ENCODE measurements around the gene TPD52L2.
"Not testable (repeated sequence)": the region's sequence is repeated elsewhere in the genome, so short reads cannot be mapped to it uniquely, and the experiment has no call there.

TPD52L2 gene

DNA sequence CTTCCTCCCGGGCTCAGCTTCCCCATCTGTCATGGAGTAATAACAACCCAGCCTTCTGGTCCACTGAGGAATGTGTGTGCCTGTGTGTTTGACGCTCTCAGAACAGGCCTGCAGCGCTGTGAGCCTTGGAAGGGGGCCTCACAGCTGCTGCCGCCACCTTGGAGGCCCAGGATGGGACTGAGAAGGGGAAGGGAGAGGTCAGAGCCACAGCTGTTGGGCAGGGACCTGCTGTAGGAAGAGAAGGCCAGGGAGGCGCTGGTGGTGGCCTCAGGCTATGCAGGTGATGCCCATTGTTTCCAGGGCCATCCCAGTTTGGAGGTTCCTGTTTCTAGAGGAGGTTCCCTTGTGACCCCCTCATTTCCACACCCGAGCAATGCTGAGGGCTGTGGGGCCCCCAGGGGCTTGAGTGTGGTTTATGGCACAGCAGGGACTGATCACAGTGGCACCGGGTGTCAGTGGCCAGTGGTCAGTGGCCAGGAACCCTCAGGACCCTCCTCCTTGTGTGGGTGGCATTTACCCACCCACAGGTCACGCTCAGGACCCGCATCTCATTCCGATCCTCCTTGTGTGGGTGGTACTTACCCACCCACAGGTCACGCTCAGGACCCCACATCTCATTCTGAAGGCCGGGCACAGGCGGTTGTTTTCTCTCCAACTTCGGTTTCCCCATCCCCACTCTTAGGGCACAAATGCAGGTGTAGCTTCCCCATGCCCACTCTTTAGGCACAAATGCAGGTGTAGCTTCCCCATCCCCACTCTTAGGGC lies 14.0 kb downstream of the TPD52L2 start:
- no peak for DNase-seq (ENCODE audit: low read depth)

DNA sequence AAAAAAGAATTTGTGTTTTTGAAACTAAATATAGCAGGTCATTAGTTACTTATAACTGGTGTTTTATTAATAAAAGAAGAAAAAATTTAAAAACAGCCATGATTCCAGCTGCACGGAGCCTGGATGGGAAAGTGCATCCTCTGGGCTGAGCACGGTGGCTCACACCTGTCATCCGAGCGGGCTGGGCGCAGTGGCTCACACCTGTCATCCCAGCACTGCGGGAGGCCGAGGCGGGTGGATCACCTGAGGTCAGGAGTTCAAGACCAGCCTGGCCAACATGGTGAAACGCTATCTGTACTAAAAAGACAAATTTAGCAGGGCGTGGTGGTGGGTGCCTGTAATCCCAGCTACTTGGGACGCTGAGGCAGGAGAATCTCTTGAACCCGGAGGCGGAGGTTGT lies 15.8 kb downstream of the TPD52L2 start:
- not testable (repeated sequence) for DNase-seq (ENCODE audit: low read depth)

DNA sequence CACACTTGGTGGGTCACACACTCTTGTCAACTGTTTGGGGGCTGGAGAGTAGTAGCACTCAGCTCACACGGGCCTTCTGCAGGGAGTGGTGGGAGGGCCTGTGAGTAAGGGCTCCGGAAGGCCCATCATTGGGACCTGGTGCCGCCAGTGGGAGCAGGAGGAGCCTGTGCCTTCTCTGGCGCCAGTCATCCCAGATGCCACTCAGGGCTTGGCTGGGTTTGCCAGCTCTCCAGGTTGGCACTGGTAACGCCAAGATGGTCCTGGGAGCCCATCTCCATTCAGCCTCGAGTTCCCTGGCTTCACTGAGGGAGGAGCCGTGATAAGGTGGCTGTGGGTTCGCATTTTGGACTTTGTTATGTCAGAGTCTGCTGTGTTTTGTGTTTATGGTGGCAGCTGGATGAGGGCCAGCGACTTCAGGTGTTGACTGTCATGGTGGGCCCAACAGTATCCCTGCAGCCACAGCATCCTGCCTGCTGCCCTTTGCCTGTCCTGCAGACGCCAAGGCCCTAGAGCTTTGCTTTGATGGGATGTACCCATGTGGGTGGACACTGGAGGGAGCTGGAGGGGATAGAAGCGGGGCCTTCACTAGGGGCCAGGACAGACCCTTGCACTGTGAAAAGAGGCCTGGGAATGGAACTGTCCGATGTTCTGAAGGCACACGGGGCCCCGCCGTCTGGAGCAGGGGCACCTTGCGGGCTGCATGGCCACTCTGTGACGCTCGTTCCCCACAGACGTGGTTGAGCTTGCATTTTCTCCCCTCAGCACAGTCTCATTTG lies 16.6 kb downstream of the TPD52L2 start:
- no peak for DNase-seq (ENCODE audit: low read depth)

DNA sequence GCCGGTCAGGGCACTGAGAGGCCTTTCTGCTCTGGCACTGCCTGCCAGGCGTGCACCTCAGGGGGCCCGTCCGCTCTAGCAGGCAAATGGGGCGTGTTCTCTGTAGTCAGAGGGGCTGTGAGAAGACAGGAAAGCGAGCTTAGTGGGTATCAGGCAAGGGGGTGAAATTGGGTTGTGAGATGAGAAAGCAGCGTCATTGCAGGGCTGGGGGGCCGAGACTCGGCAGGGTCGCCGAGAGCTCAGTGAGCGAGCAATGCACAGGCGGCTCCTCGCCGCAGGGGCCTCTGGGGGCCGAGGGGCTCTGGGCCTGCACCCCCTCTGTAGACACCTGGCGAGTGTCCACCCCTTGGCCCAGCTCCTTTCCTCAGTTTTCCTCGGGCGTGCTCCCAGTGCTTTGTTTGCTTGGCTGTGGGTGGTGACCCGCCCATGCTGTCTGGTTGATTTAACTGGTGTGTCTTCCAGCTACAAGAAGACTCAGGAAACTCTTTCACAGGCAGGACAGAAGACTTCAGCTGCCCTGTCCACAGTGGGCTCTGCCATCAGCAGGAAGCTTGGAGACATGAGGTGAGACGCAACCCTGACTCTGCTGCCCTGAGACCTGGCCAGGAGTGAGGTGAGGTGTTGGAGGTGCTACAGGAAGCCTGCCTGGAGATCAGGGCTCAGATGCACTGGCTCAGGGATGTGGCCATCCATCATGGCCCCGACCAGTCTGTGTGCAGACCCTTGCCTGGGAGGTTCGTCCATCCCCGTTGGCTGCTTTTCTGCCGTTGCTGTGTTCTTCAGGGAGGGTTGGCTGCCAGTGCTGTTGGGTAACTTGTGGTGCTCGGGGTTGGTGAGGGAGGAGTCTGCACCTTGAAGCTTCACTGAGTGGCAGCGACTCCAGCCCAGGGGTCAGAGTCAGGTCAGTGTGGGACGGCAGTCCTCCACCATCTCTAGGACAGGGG lies 17.5 kb downstream of the TPD52L2 start:
- DNase-seq (ENCODE audit: low read depth): no peak

DNA sequence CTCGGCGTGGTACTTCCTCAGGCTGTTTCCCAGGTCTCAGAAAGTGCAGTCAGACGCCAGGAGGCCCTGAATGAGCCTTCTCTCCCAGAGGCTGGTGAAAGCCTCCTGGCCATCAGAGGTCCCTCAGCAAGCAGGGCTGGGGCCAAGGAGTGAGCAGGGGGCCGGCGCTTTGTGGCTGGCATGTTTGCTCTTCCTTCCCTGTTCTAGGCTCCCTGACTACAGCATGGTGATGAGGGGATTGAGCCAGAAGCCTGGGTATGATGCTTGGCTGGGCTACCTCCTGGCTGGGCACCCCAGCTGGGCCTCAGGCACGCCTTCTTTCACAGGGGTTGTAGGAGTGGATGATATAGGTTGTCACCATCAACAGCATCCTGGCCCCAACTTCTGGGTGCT lies 18.1 kb downstream of the TPD52L2 start:
- DNase-seq (ENCODE audit: low read depth): no peak

DNA sequence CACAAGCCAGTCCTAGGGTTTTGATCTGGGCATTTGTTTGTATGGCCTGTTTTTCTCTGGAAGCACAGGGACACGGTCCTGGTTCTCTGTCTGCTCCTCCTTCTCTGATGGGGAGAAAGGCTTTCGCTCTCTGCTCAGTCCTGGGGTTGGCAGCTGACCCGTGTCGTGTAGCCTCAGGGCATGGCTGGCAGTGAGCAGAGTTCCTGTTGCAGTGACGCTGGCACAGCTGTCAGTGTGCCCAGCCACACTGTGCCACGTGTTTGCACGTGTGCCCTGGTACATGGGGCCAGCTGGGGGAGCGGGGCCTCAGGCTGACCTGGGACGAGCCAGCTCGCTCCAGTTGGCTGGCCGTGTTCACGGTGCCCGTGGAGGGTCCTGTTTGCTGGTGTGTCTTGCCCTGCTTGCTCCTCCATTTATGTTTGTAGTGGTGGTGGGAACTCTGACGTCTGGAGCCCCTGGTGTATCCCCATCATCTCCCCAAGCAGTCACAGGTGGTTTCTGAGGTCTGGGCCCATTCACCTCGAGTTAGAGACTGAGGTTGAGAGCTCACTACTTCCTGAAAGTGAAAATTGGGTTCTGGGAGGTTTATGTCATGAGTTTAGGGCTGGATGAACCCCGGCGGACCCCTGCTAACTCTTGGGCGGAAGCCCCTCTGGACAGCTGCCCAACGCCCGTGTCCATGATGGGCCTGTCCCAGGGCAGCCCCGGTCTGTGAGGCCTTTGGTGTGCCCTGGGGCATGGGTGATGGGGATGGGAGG lies 19.6 kb downstream of the TPD52L2 start:
- DNase-seq (ENCODE audit: low read depth): no peak

DNA sequence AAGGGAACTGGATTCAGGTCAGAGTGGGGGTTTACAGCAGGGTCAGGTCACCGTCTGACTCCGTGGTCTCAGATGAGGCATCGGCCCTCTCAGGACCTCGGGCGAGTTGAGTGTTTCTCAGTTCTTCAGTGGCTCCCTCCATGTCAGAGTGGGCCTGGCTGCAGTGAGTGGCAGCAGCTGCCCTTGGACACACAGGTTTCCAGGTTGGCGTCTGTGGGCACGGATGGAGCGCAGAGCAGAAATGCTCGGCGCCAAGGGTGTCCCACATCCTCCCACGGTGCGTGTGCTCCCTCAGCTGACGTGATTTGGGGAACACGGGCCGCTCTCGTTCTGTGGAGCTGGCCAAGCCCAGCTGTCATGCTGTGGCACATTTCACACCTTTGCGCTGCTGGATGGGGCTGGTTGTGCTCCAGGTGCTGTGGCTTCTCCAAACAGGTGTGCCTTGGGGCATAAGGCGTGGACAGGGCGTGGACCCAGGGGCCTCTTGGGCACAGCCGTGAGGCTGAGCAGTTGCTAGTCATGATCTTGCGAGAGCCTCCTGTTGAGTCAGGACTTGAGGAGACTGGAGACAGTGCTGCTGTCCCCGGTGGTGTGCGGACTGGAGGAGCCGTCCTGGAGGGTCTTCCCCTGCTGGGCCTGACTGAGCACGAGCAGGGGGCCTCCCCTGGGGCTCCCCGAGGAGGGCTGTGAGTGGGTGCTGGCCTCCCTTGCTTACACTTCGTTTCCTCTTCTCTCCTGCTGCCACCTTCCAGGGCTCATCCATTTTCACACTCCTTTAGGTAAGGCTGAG lies 20.4 kb downstream of the TPD52L2 start:
- no peak for DNase-seq (ENCODE audit: low read depth)

DNA sequence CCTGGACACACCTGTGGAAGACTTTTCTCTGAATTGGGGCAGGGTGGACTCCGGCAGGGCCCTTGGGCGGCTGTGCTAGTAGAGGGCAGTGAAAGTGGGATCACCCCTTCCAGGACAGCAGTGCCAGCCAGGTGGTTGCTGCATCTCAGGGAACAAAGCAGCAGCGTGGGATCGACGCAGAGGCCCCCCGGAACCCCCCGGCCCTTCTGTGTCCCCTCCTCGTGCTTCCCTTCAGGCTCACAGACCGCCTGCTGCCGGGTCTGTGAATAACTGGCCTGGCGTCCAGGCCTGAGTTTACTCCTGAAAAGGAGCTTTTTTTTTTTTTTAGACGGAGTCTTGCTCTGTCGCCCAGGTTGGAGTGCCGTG lies 21.0 kb downstream of the TPD52L2 start:
- no peak for DNase-seq (ENCODE audit: low read depth)

DNA sequence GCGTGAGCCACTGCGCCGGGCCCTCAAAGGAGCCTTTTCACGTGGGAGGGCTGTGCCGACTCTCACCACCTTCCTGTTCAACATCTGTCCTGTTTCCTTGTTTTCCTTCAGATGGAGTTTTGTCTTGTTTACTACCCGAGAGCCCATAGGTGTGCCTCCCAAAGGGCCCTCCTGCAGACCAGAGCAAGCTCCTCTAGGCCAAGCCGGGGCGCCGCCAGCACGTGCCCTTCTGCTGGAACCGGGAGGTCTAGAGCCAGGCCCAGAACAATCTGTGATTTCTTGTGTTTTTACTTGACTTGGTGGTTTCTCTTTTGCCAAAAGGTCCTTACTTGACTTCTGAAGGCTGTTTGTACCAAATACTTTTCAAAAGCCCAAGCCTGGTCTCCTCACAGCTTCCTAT lies 21.9 kb downstream of the TPD52L2 start:
- no peak for DNase-seq (ENCODE audit: low read depth)

DNA sequence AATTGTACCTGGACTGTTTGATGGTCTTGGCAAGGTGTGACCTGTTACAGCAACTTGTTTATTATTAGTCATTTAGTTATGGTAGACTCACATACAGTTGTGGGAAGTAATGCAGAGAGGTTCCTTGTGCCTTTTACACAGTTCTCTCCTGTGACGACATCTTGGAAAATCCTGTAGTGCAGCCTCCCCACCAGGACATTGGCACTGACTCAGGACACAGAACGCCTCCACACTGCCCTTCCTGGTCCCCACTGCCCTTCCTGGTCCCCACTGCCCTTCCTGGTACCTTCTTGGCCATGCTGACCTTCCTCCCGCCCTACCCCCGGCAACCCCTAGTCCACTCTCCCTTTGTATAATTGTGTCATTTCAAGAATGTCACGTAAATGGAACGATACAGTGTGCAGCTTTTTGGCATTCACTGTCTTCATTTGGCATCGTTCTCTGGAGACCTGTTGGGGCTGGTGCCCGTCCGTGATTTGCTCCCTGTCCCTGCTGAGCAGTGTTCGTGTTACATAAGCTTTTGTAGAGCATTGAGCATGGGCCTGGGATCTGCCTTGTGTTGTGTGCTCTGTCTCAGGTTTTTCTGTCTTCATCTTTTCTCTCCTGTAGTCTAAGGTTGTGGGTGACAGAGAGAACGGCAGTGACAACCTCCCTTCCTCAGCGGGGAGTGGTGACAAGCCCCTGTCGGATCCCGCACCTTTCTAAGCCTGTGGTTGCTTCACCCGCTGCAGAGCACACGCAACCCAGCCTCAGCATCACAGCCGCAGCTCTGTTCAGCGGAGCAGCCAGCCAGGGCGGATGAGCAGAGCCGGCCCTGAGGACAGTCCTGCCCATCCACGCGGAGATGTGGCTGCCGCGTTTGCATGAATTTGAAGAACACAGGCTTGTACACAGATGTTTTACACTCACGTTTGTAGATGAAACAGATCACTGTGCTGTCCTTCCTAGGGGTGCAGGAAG lies 24.5 kb downstream of the TPD52L2 start:
- no peak for DNase-seq (ENCODE audit: low read depth)

DNA sequence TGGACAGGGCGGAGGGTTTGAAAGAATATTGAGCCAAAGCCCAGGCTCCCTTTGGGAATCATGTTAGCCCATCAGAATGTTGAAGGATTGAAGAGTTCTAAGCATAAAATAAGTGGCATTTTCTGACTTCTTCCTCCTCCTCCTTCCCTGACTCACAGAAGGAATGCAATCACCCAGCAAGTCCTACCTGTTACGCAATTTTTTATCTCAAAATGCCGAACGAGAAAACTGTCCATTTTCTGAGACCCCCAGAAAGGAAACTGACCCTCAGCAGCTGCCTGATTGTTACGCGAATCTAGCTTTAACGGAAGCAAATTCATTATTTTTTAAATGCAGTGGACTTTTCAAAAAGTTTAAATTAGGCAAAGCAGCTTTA lies 25.1 kb downstream of the TPD52L2 start:
- no peak for DNase-seq (ENCODE audit: low read depth)

DNA sequence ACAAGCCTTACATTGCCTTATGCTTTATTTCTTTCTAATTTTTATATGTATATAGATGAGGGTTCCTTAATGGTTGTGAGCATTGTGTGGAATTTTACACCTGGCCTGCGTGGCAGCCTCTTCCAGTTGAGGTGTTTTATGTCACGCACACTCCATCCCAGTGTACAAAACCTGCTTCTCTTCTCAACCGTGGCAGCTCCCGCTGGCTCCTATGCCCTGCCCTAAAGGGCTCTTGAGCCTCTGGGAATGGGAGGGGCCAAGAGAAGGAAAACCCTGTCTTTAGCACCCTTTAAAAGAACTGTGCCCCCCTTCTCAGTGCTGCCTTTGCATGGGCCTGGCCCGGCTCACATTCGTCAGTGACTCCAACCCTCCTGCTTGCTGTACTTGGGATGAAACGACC lies 25.5 kb downstream of the TPD52L2 start:
- no peak for DNase-seq (ENCODE audit: low read depth)

DNA sequence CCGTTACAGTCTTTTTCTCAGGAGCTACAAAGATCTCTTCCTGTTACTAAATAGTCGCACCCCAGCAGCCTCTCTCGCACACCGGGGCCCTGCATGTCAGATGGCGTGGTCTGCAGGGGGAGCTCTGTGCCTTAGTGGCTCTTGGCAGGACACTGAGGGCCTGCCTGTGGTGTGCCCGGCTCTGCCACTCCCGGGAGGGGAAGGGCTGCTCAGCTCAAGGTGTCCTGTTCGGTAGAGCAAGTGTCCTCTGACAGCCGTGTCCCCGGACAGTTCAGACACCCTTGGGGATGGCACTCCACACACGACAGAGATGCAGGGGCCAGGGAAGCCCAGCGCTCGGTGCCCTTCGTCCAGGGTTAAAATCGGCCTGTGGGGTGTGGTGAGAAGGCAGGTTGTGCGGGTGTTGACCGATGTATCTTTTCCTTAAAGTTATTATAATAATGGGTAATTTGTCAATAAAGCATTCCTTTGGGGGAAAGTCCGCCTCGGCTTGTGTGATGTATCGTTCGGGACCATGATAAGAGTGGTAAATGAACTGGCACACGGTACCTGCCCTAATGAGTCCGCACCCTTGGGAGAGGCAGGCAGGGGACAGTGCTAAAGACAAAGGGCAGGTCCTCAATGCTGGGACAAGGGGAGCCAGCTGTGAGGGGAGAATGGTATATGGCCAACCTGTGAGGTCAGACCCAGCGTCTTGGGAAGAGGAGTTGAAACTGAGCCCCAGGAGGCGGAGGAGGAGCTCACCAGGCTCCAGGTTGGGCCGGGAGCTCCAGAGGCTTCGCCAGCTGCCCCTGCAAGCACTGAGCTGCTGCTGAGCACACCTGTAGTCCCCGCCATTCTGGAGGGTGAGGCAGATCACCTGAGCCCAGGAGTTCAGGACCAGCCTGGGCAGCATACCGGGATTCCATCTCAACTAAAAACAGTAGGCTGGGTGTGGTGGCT lies 26.3 kb downstream of the TPD52L2 start:
- no peak for DNase-seq (ENCODE audit: low read depth)

DNA sequence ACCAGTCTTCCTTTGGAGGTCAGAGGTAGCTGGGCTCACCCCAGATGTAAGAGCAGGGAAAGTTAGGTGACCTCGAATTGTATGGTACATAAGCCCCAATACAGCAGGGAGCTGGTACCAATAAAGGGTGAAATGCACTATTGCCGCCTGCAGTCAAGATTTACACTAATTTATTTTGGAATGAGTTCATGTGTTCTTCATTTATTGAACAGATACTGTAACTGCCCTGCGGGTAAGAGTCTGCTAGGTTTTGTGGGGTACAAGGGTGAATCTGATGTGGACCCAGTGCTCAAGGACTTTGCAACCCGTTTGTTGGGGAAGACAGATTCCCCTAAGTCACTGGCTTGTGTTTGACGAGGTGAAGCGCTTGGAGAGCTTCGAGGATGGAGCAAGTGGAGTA lies 27.3 kb downstream of the TPD52L2 start:
- DNase-seq (ENCODE audit: low read depth): no peak

DNA sequence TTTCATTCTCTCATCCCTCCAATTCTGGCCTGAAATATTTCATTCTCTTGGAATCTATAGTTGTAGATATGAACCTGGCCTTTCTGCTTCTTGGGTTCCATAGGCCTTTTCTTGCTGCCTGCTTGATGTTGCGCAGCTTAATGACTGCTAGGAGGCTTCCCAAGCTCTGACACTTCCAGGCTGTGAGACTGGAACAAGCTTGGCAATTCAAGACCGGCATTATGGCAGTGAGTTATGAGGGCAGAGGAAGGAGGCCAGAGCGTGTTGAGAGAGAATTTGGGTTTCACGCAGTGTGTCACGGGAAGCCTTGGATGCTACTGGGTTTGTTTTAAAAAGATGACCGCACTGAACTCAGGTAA lies 28.9 kb downstream of the TPD52L2 start:
- no peak for DNase-seq (ENCODE audit: low read depth)

DNA sequence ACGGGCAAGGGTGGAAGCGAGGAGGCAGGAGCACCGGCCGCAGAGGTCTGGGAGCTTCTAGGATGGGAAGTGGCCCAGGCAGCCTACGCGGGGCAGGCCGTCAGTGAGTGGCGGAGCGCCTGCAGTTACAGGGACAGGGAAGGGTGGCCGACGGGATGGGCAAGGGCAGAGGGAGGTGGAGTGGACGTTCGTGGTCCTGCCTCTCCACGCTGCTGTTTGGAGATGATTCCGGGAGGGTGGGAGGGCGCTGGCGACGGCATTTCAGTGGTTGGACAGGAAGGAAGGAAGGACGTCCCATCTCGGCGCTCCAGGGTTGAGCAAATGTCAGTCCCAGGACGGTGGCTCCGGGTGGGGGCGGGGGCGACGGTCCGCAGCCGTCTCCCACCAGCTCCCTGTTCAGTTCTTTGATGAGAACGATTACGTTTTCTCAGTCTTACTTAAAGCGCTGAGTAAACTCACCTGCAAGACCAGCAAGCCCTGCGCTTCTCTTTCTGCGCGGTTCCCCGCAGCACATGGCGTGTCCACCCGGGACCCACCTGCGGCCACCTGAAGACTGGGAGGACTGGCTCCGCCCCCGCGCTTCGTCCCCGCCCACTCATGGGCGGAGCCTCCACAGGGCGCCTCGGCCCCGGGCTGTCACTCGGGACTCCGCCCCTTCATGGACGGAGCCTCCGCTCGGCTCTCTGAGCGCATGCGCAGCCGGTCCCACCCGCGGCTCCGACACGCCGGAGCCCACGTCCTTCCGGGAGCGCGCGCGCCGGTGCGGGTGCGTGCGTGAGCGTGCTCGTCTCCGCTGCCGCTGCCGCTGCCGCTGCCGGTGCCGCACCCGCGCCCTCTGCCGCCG lies 29.5 kb downstream of the TPD52L2 start, which contains the start of gene DNAJC5:
Gene DNAJC5 (plus strand): TSS at position 769 of the 844 bp plus-strand sequence. CDS start 33,220 bp downstream, outside the sequence.
- peak; percentile 77 for DNase-seq (ENCODE audit: low read depth)

DNA sequence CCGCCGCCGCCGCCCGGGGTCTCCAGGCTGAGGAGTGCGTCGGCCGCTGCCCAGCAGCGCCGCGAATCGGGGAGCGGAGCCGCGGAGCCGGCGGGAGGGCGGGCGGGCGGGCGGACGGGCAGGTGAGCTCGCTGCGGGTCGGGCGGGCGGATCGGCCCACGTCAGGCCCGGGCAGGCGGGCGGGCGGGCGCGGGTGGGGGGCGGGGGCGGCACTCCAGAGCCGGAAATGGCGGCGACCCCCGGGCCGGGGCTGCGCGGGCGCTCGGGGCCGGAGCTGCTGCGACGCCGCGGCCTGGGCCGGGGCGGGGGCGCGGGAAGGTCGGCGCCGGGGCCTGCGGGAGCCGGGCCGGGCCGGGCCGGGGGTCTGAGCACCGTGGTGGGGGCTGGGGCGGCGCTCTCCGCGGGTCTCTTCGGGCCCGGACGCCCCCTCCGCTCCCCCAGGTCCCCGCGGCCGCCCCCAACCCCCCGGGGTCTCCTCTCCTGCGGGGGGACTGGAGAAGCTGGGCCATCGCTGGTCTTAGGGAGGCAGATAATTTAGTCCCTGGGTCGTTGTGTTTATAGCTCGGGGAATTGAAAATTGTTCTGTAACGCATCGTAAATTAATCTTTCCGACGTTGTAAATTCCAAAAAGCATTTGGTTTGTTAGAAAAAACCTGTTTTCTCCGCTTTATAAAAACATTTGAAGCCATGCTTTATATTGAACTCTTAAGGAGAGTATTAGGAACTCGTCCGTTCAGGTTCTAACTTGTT lies 30.3 kb downstream of the TPD52L2 start:
- DNase-seq (ENCODE audit: low read depth): no peak

Data from stimulated activated CD8-positive, alpha-beta memory T cell treated with anti-CD3 and anti-CD28 coated beads, Interleukin-7, amount 100 ng/mL, for 24 hours (primary cell).